Chondrocyte (in vitro differentiated cells): ENCODE data around the gene HSF2BP. TPM values are rescaled to one million over a fixed set of nuclear protein-coding genes. Genes with fewer than 3 reads are reported as not detected.
"Not testable (repeated sequence)": the region's sequence is repeated elsewhere in the genome, so short reads cannot be mapped to it uniquely, and the experiment has no call there.

Experiments
- DNase-seq: peaks from one replicate; pipeline ENCODE4 v3.0.0; 2021; ENCODE audit warnings: mixed read lengths, low spot score
- H3K27ac Mint-ChIP-seq: one replicate; pipeline ENCODE4 v1.8.0; 2021; ENCODE audit warnings: mild to moderate bottlenecking, moderate library complexity, mixed read lengths; ENCODE audit not compliant: unreplicated experiment
- H3K27me3 Mint-ChIP-seq: 2 replicates; pipeline ENCODE4 v1.8.0; 2021; ENCODE audit warnings: low read depth, mixed read lengths
- H3K36me3 Mint-ChIP-seq: 2 replicates; pipeline ENCODE4 v1.8.0; 2021; ENCODE audit warnings: low read depth, mixed read lengths
- H3K4me1 Mint-ChIP-seq: 2 replicates; pipeline ENCODE4 v1.8.0; 2021; ENCODE audit warnings: low read depth, mild to moderate bottlenecking, mixed read lengths
- H3K4me3 Mint-ChIP-seq: one replicate; pipeline ENCODE4 v1.8.0; 2021; ENCODE audit warnings: mild to moderate bottlenecking, moderate library complexity, mixed read lengths; ENCODE audit not compliant: unreplicated experiment
- H3K9me3 Mint-ChIP-seq: 2 replicates; pipeline ENCODE4 v1.8.0; 2021; ENCODE audit warnings: low read depth, mixed read lengths
- total RNA-seq: library from RNA; stranded (reverse); gene quantifications from 3 replicates; pipeline ENCODE4 v1.2.1, GENCODE V29; 2021
- TF ChIP-seq, protein P1 (sequence below): fragments of 200-600 bp; sonication (generic); IDR thresholded peaks from 2 replicates; pipeline ENCODE4 v1.5.0; 2021; ENCODE audit warnings: antibody characterized with exemption, mild to moderate bottlenecking, moderate library complexity

Gene HSF2BP
- total RNA-seq, 1 donor from 2014 or later = 3.5 TPM

- no peak overlapping the region for H3K4me3 Mint-ChIP-seq
- TF ChIP-seq, protein P1, sequence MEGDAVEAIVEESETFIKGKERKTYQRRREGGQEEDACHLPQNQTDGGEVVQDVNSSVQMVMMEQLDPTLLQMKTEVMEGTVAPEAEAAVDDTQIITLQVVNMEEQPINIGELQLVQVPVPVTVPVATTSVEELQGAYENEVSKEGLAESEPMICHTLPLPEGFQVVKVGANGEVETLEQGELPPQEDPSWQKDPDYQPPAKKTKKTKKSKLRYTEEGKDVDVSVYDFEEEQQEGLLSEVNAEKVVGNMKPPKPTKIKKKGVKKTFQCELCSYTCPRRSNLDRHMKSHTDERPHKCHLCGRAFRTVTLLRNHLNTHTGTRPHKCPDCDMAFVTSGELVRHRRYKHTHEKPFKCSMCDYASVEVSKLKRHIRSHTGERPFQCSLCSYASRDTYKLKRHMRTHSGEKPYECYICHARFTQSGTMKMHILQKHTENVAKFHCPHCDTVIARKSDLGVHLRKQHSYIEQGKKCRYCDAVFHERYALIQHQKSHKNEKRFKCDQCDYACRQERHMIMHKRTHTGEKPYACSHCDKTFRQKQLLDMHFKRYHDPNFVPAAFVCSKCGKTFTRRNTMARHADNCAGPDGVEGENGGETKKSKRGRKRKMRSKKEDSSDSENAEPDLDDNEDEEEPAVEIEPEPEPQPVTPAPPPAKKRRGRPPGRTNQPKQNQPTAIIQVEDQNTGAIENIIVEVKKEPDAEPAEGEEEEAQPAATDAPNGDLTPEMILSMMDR = no peak
- H3K4me1 Mint-ChIP-seq = no peaks in the 10 kb centered on the region
- no peaks in the 10 kb centered on the region for H3K9me3 Mint-ChIP-seq
- no peak overlapping the region for H3K27ac Mint-ChIP-seq
- no peaks in the 10 kb centered on the region for H3K36me3 Mint-ChIP-seq
- no peak for DNase-seq
- H3K27me3 Mint-ChIP-seq = no peaks in the 10 kb centered on the region
Observed at GRCh38 chr21:43653626-43654025, 5.7 kb downstream of the HSF2BP start.

DNA sequence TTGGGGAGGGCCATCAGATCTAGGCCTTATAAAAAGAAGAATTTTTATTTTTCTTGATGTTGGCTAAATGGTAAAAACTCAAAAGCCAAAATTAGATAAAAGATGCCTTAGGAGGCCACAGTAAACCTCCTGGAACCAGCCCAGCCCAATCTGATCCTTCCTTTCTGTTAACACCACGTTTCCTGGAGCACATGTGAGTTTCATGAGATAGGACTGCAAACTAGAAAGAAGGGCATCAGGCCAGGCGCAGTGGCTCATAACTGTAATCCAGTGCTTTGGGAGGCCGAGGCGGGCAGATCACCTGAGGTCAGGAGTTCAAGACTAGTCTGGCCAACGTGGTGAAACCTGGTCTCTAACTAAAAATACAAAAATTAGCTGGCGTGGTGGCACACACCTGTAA lies 6.7 kb downstream of the HSF2BP start:
- TF ChIP-seq, protein P1 = no peak
- Mint-ChIP-seq H3K27ac (no peak overlapping the region), H3K4me1 (no peaks in the 10 kb centered on the region), H3K27me3 (no peaks in the 10 kb centered on the region), H3K9me3 (no peaks in the 10 kb centered on the region), H3K36me3 (no peaks in the 10 kb centered on the region), H3K4me3 (no peak overlapping the region)
- no peak for DNase-seq

- H3K4me3 Mint-ChIP-seq, H3K27ac Mint-ChIP-seq, H3K36me3 Mint-ChIP-seq, DNase-seq, H3K27me3 Mint-ChIP-seq, H3K9me3 Mint-ChIP-seq, H3K4me1 Mint-ChIP-seq: not testable (repeated sequence)
Observed at GRCh38 chr21:43651926-43652325, 7.4 kb downstream of the HSF2BP start.

DNA sequence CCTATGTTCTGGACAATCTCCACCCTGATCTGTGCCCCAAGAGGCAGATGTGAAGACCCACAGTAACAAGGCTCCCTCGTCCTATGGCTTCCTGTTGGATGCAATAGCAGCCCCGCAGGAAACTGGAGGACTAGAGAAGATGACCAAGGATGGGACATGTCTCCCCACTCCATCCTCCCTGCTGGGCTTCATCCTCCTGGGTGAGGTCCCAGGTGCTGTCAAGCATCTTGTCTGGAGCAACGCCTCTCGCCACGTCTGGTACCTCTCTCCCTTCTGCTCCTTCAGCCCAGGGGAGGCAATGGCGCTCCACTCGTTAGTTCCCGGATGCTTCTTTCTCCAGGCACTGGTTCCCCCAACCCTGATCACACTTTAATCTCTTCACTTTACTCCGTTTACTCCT lies 11.1 kb downstream of the HSF2BP start:
- H3K4me1 Mint-ChIP-seq = peaks cover 32% of the 10 kb centered on the region
- no peak for DNase-seq
- H3K36me3 Mint-ChIP-seq = no peaks in the 10 kb centered on the region
- H3K4me3 Mint-ChIP-seq = no peak overlapping the region
- no peak overlapping the region for H3K27ac Mint-ChIP-seq
- no peaks in the 10 kb centered on the region for H3K9me3 Mint-ChIP-seq
- TF ChIP-seq, protein P1 = no peak
- no peaks in the 10 kb centered on the region for H3K27me3 Mint-ChIP-seq

- Mint-ChIP-seq H3K4me3 (no peak overlapping the region), H3K4me1 (peaks cover 32% of the 10 kb centered on the region), H3K36me3 (no peaks in the 10 kb centered on the region), H3K27ac (peak overlapping the region; percentile 71), H3K27me3 (no peaks in the 10 kb centered on the region), H3K9me3 (no peaks in the 10 kb centered on the region)
- no peak for DNase-seq
- TF ChIP-seq, protein P1 = peak; percentile 98
Observed at GRCh38 chr21:43646550-43647260, 12.6 kb downstream of the HSF2BP start.

DNA sequence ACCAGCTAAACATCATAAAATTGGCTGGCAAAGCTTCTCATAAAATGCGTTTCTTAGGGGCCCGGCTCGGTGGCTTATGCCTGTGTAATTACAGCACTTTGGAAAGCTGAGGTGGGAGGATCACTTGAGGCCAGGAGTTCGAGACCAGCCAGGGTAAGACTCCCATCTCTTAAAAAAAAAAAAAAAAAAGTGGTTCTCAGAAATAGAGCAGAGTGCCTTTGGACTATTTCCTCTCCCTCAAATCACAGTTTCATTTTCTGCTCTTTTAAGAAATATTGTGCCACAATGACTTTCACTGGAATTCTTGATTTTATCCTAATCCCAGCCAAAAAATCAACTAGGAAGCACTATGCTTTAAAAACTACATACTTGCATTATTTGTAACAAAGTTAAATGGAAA lies 13.3 kb downstream of the HSF2BP start:
- Mint-ChIP-seq H3K27ac (peak overlapping the region; percentile 71), H3K27me3 (no peaks in the 10 kb centered on the region), H3K4me1 (peaks cover 32% of the 10 kb centered on the region), H3K9me3 (no peaks in the 10 kb centered on the region), H3K4me3 (no peak overlapping the region), H3K36me3 (no peaks in the 10 kb centered on the region)
- no peak for DNase-seq
- TF ChIP-seq, protein P1 = no peak
